Endothelial cell of umbilical vein (primary cell): Measurements from ENCODE around the gene CFAP20. TPM values are rescaled to one million over a fixed set of nuclear protein-coding genes. Genes with fewer than 3 reads are reported as not detected.

Source experiments
- BruUV-seq: library from RNA; stranded (reverse); fragments of 400-500 nt; replicated peaks from 2 replicates; lab custom pipeline; 2021; lab: Mats Ljungman, UMichigan
- CTCF ChIA-PET: fragments of 300-600, 350-600 bp; sonication (Branson Sonifier 250); formaldehyde crosslinking; loops from one replicate; lab custom pipeline; 2021; ENCODE audit warnings: antibody characterized with exemption, inconsistent platforms; lab: Charles Lee
- POLR2A ChIA-PET: fragments of 300-600, 350-600 bp; sonication (Branson Sonifier 250); formaldehyde crosslinking; loops from one replicate; lab custom pipeline; 2021; ENCODE audit warnings: antibody characterized with exemption, inconsistent platforms; lab: Charles Lee
- DNase-seq: peaks from one replicate; pipeline ENCODE4 v3.0.0-alpha.2; 2011; ENCODE audit warnings: low read depth, low spot score
- FAIRE-seq: peaks from 2 replicates; lab custom pipeline; 2011; peaks lifted over from hg19 to GRCh38; lab: Jason Lieb, UNC
- H2AFZ ChIP-seq: 2 replicates; pipeline ENCODE4 v1.6.0; 2012; ENCODE audit warnings: low read depth, low read length, control low read depth, inconsistent platforms
- H3K27ac ChIP-seq: 2 replicates; pipeline ENCODE4 v1.5.1; 2011; ENCODE audit warnings: low read depth, mild to moderate bottlenecking, control low read depth, low read length, moderate library complexity; ENCODE audit not compliant: insufficient read depth
- H3K27me3 ChIP-seq, 2 experiments: 2 replicates each; pipeline versions ENCODE4 v1.6.0 to v1.6.1; 2011; ENCODE audit warnings: low read length in 2 of 2, mixed read lengths in 1 of 2; ENCODE audit not compliant: control insufficient read depth in 2 of 2, insufficient read depth in 2 of 2
- H3K36me3 ChIP-seq, 2 experiments: 2 replicates in 1 of 2; 3 replicates in 1 of 2; pipeline ENCODE4 v1.5.1; 2011; ENCODE audit warnings: low read length in 2 of 2, mild to moderate bottlenecking in 1 of 2, moderate library complexity in 1 of 2; ENCODE audit not compliant: control insufficient read depth in 2 of 2, insufficient read depth in 2 of 2; ENCODE audit errors: extremely low read depth in 1 of 2
- H3K4me1 ChIP-seq: 3 replicates; pipeline ENCODE4 v1.5.1; 2011; ENCODE audit warnings: mild to moderate bottlenecking, low read length; ENCODE audit not compliant: control insufficient read depth, insufficient read depth; ENCODE audit errors: extremely low read depth
- H3K4me2 ChIP-seq: 2 replicates; pipeline ENCODE4 v1.6.1; 2011; ENCODE audit warnings: low read length, control low read depth, mixed read lengths; ENCODE audit not compliant: insufficient read depth
- H3K4me3 ChIP-seq, 3 experiments: fragments of 200-600 bp in 1 of 3; sonication (generic), shearing (Covaris generic) in 1 of 3; replicated peaks in 1 of 3; 2 replicates each; pipeline ENCODE4 v1.5.1; 2011 to 2016; ENCODE audit warnings: control low read depth in 3 of 3, low read length in 3 of 3, mild to moderate bottlenecking in 2 of 3, inconsistent platforms in 1 of 3, low read depth in 1 of 3, moderate library complexity in 1 of 3; ENCODE audit not compliant: insufficient read depth in 1 of 3
- H3K79me2 ChIP-seq: 2 replicates; pipeline ENCODE4 v1.6.0; 2012; ENCODE audit warnings: low read length, inconsistent platforms; ENCODE audit not compliant: control insufficient read depth, insufficient read depth
- H3K9ac ChIP-seq: replicated peaks from 2 replicates; pipeline ENCODE3; 2011; ENCODE audit warnings: low read length, control low read depth; ENCODE audit not compliant: insufficient read depth; ENCODE audit errors: extremely low read depth
- H3K9me1 ChIP-seq: replicated peaks from 3 replicates; pipeline ENCODE4 v1.6.0; 2011; ENCODE audit warnings: mild to moderate bottlenecking, low read length; ENCODE audit not compliant: control insufficient read depth, insufficient read depth; ENCODE audit errors: extremely low read depth
- H3K9me3 ChIP-seq: replicated peaks from 2 replicates; pipeline ENCODE4 v1.5.1; 2012; ENCODE audit warnings: low read length, inconsistent platforms; ENCODE audit not compliant: control insufficient read depth, insufficient read depth
- H4K20me1 ChIP-seq: replicated peaks from 2 replicates; pipeline ENCODE3; 2011; ENCODE audit warnings: mild to moderate bottlenecking, low read length; ENCODE audit not compliant: control insufficient read depth, insufficient read depth; ENCODE audit errors: extremely low read depth
- CTCF ChIP-seq, 2 donors: IDR thresholded peaks; 1 replicate in 1 of 2; 2 replicates in 1 of 2; pipeline ENCODE4 v1.5.1; 2011; ENCODE audit warnings: low read length in 2 of 2, mild to moderate bottlenecking in 2 of 2, moderate library complexity in 2 of 2, control low read depth in 1 of 2, inconsistent platforms in 1 of 2, low read depth in 1 of 2; ENCODE audit not compliant: insufficient read depth in 1 of 2; ENCODE audit errors: extremely low read depth in 1 of 2
- EZH2 ChIP-seq: IDR thresholded peaks from 2 replicates; pipeline ENCODE4 v1.6.1; 2012; ENCODE audit warnings: borderline replicate concordance, low read depth, mild to moderate bottlenecking, moderate library complexity, low read length, inconsistent platforms; ENCODE audit not compliant: severe bottlenecking
- FOS ChIP-seq: IDR thresholded peaks from 2 replicates; pipeline ENCODE4 v1.6.1; 2011; ENCODE audit warnings: mild to moderate bottlenecking, low read length, moderate library complexity, borderline replicate concordance; ENCODE audit not compliant: insufficient read depth
- GATA2 ChIP-seq: IDR thresholded peaks from 2 replicates; pipeline ENCODE4 v1.7.0; 2011; ENCODE audit warnings: low read depth, mild to moderate bottlenecking, moderate library complexity, mixed read lengths, low read length; ENCODE audit not compliant: insufficient read length, insufficient read depth
- JUN ChIP-seq: IDR thresholded peaks from 2 replicates; pipeline ENCODE4 v1.6.1; 2011; ENCODE audit warnings: borderline replicate concordance, low read depth; ENCODE audit not compliant: insufficient read length, insufficient read depth
- MAX ChIP-seq: IDR thresholded peaks from 2 replicates; pipeline ENCODE4 v1.6.1; 2011; ENCODE audit not compliant: insufficient read depth, insufficient read length
- MYC ChIP-seq: IDR thresholded peaks from one replicate; pipeline ENCODE4 v1.6.1; 2011; ENCODE audit warnings: mild to moderate bottlenecking, low read depth, low read length
- POLR2A ChIP-seq: IDR thresholded peaks from 2 replicates; pipeline ENCODE4 v1.6.1; 2012; ENCODE audit warnings: low read depth, mild to moderate bottlenecking, control low read depth, low read length
- POLR2AphosphoS5 ChIP-seq: IDR thresholded peaks from 2 replicates; pipeline ENCODE4 v1.6.1; 2012; ENCODE audit warnings: low read depth, mild to moderate bottlenecking, control low read depth, low read length, moderate library complexity; ENCODE audit not compliant: insufficient read depth
- dilution Hi-C: fragments of 300-500 bp; cut with MboI; formaldehyde crosslinking; loops from one replicate; pipeline ENCODE4 v1.15.0; 2019; ENCODE audit warnings: low sequenced_read_pairs; ENCODE audit not compliant: extremely low pct_ligation_motif_present
- intact Hi-C: fragments of 100-400 bp; cut with micrococcal nuclease; formaldehyde crosslinking; loops from one replicate; pipeline ENCODE4 v1.10.0; 2022
- polyA plus RNA-seq, 4 experiments: library from polyadenylated mRNA; depleted of rRNA in 3 of 4; stranded (reverse) in 3 of 4; unstranded in 1 of 4; fragments of >200 nt; gene quantifications; 2 replicates each; pipeline versions ENCODE4 v1.2.1 to v1.2.3, GENCODE V29; 2011 to 2012; ENCODE audit warnings: missing spikeins in 1 of 4
- total RNA-seq: library from RNA; stranded (reverse); gene quantifications from 2 replicates; pipeline ENCODE4 v1.2.3, GENCODE V29; 2021

CFAP20 gene
- total and polyA plus RNA-seq, 2 donors (not counting 3 experiments of a cell fraction or from before 2014, with no cell fraction given) = 44.7 to 70.9 TPM

GRCh38 chr16:58111302-58111627 lies 17.9 kb downstream of the CFAP20 start:
- Histone ChIP-seq H3K4me2 (no peak overlapping the region), H3K36me3 (peaks cover 9 to 11% of the 10 kb centered on the region in 2 experiments), H3K4me1 (no peaks in the 10 kb centered on the region), H4K20me1 (no peaks in the 10 kb centered on the region), H3K9me1 (no peaks in the 10 kb centered on the region), H3K9me3 (no peaks in the 10 kb centered on the region), H3K4me3 (no peak overlapping the region), H2AFZ (no peak overlapping the region), H3K27ac (no peak overlapping the region), H3K79me2 (no peaks in the 10 kb centered on the region), H3K9ac (no peak overlapping the region), H3K27me3 (no peaks in the 10 kb centered on the region)
- no peak for FAIRE-seq
- ChIA-PET POLR2A (no interaction called here), CTCF (no interaction called here)
- dilution Hi-C loops (no loop called here), intact Hi-C loops (no loop called here)
- no TSS peak for BruUV-seq
- no peak for DNase-seq
- TF ChIP-seq POLR2A (no peak), MYC (no peak), JUN (no peak), EZH2 (no peak), FOS (no peak), POLR2AphosphoS5 (no peak), MAX (no peak), GATA2 (no peak), CTCF (IDR thresholded peaks at IDR 0.05; ENCODE audit: extremely low read depth in 1 of 2, insufficient read depth in 1 of 2, low read depth in 1 of 2, low read length in 2 of 2) (no peak)
